ENCODE results near the gene CKM.
"Not testable (repeated sequence)": the region's sequence is repeated elsewhere in the genome, so short reads cannot be mapped to it uniquely, and the experiment has no call there.

Gene CKM

DNA sequence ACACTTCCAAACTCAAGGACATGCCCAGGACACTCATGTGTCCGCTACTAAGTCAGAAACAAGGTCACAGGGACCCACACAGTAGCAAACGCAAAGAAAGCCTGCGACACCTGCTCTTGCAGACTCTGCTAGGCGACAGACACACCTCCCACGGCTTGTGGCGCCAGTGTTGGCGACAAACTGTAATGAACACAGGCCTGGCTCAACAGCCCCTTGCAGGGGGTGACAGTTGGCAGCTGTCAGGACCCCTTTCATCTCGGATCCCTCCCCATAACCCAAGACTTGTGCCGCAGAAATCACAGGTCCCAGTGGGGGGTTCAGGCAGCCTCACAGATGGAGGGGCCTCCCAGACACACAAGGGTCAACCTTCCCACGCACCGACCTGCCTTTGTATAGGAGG is 364 bp downstream of the CKM start:
- DNase-seq (ENCODE audit: low read depth), result no peak
- no peak for TF ChIP-seq CTCF (IDR thresholded peaks at IDR 0.05; ENCODE audit: control insufficient read depth, insufficient read depth, low read depth, low read length, missing control alignments)

GRCh38 chr19:45321848-45322247 is 827 bp downstream of the CKM start:
- TF ChIP-seq CTCF (IDR thresholded peaks at IDR 0.05; ENCODE audit: control insufficient read depth, insufficient read depth, low read depth, low read length, missing control alignments), result no peak
- no peak overlapping the region for H3K4me3 ChIP-seq (ENCODE audit: control insufficient read depth, low read depth, low read length)
- DNase-seq (ENCODE audit: low read depth), result no peak

More for the DNA sequence above, 364 bp downstream of the CKM start:
- H3K4me3 ChIP-seq (ENCODE audit: control insufficient read depth, low read depth, low read length), result no peak overlapping the region

DNA sequence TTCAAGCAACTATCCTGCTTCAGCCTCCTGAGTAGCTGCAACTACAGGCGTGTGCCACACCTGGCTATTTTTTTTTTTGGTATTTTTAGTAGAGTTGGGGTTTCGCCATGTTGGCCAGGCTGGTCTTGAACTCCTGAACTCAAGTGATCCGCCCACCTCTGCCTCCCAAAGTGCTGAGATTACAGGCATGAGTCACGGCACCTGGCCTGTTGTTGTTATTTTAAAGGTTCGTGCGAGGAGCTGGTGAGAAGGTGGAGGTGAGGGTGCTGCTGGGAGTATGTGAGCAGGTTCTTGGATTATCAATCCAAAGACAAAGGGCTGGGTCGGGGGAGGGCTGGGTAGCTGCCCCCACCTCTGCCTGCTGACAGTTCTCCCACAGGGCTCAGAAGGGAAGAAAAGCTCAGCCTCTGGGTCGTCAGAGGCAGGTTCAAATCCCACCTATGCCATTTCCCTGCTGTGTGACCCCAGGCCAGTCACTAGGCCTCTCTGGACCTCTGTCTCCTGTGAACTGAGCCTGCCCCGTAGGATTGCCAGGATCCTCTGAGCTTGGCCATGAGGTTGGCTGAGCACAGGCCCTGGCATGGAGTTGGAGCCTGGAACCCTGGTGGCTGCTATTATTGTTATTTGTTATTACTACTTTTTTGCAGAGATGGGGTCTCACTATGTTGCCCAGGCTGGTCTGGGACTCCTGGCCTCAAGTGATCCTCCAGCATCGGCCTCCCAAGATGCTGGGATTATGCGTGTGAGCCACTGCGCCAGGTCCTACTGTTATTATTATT is 1.5 kb downstream of the CKM start:
- TF ChIP-seq CTCF (IDR thresholded peaks at IDR 0.05; ENCODE audit: control insufficient read depth, insufficient read depth, low read depth, low read length, missing control alignments), result no peak
- DNase-seq (ENCODE audit: low read depth), result no peak
- H3K4me3 ChIP-seq (ENCODE audit: control insufficient read depth, low read depth, low read length), result no peak overlapping the region

DNA sequence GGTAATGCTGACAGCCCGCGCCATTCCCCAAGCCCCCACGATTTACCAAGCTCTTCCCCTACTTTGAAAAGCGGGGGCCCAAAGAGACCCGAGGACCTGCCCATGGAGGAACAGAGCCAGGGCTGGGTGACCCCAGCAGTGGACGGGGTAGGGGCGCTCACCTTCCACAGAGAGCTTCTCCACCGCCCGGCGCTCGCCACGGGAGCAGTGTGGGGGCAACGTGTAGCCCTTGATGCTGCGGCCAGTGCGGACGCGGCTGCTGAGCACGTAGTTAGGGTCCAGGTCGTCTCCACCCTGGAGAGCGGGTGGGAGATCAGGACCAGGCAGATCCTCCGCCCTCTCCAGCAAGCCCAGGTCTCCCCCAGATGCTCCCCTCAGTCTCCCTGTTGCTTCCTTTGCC is 7.4 kb downstream of the CKM start:
- no peak for TF ChIP-seq CTCF (IDR thresholded peaks at IDR 0.05; ENCODE audit: control insufficient read depth, insufficient read depth, low read depth, low read length, missing control alignments)
- H3K4me3 ChIP-seq (ENCODE audit: control insufficient read depth, low read depth, low read length), result no peak overlapping the region

DNA sequence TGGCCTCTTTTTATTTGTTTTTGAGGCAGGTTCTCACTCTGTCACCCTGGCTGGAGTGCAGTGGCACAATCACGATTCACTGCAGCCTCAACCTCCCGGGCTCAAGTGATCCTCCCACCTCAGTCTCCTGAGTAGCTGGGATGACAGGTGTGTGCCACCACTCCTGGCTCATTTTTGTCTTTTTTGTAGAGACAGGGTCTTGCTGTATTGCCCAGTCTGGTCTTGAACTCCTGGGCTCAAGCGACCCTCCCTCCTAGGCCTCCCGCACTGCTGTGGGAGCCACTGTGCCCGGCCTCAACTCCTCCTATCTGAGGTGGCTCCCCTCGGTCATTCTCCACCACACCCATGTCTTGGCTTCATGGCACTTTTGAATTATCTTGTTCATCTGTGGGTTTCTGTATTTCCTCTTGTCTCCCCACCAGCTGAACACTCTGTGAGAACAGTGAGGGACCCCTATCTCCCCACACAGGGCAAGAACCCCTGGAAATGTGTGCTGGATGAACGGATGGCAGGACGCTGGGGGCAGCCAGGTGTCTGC is 7.9 kb downstream of the CKM start:
- TF ChIP-seq CTCF (IDR thresholded peaks at IDR 0.05; ENCODE audit: control insufficient read depth, insufficient read depth, low read depth, low read length, missing control alignments), result no peak

More for the DNA sequence above, 7.4 kb downstream of the CKM start:
- DNase-seq (ENCODE audit: low read depth), result no peak

GRCh38 chr19:45312285-45312684 is 10.4 kb downstream of the CKM start:
- not testable (repeated sequence) for H3K4me3 ChIP-seq (ENCODE audit: control insufficient read depth, low read depth, low read length); DNase-seq (ENCODE audit: low read depth)

More for the DNA sequence above, 7.9 kb downstream of the CKM start:
- no peak overlapping the region for H3K4me3 ChIP-seq (ENCODE audit: control insufficient read depth, low read depth, low read length)
- DNase-seq (ENCODE audit: low read depth), result no peak

DNA sequence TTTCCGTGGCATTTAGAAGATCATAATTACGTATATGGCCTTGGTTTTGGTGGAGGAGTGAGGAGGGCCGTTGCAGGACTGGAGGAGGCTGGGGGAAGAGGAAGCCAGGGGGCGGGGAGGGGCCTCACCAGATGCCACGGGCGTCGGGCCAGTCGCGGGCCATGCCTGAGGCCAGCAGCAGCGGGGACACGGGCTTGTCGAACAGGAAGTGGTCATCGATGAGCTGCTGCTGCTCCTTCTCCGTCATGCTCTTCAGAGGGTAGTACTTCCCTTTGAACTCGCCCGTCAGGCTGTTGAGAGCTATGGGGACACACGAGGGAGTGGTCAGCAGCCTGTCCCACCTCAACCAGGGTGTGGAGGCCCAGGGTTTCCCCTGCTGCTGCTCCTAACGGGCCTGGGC is 11.1 kb downstream of the CKM start:
- no peak for DNase-seq (ENCODE audit: low read depth)
- no peak overlapping the region for H3K4me3 ChIP-seq (ENCODE audit: control insufficient read depth, low read depth, low read length)
- no peak for TF ChIP-seq CTCF (IDR thresholded peaks at IDR 0.05; ENCODE audit: control insufficient read depth, insufficient read depth, low read depth, low read length, missing control alignments)

DNA sequence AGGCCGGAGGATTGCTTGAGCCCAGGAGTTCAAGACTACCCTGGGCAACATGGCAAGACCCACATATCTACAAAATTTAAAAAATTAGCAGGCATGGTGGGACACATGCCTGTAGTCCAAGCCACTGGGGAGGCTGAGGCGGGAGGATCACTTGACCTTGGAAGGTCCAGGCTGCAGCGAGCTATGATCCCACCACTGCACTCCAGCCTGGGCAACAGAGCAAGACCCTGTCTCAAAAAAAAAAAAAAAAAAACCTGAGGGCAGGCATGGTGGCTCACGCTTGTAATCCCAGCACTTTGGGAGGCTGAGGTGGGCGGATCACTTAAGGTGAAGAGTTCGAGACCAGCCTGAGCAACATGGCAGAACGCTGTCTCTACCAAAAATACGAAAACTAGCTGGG is 13.4 kb downstream of the CKM start:
- not testable (repeated sequence) for DNase-seq (ENCODE audit: low read depth); H3K4me3 ChIP-seq (ENCODE audit: control insufficient read depth, low read depth, low read length)
